Cardiac fibroblast (primary cell): ENCODE measurements around the gene DRP2.
A peak's percentile ranks its signal among the peaks of the same experiment; 100 is the strongest.

Source experiments
- DNase-seq, 2 donors: peaks; one replicate each; pipeline versions ENCODE4 v3.0.0 to v3.0.0-alpha.2; 2010; ENCODE audit warnings: low read depth in 2 of 2
- H3K4me3 ChIP-seq, 2 donors: replicated peaks in 1 of 2; 1 replicate in 1 of 2; 2 replicates in 1 of 2; pipeline ENCODE4 v1.5.1; 2011; ENCODE audit warnings: low read depth in 2 of 2, low read length in 2 of 2, mild to moderate bottlenecking in 2 of 2, moderate library complexity in 1 of 2
- CTCF ChIP-seq: IDR thresholded peaks from one replicate; pipeline ENCODE4 v1.5.1; 2011; ENCODE audit warnings: low read depth, mild to moderate bottlenecking, low read length, inconsistent platforms

DRP2 gene

GRCh38 chrX:101195442-101196173 is 24.0 kb upstream of the DRP2 start:
- no peak for DNase-seq
- no peak for TF ChIP-seq CTCF

GRCh38 chrX:101203761-101204351 is 15.7 kb upstream of the DRP2 start:
- H3K4me3 ChIP-seq: no peak overlapping the region
- TF ChIP-seq CTCF: no peak
- DNase-seq: no peak

More at GRCh38 chrX:101195442-101196173, 24.0 kb upstream of the DRP2 start:
- H3K4me3 ChIP-seq: no peak overlapping the region

- no peak overlapping the region for H3K4me3 ChIP-seq
- peak; percentile 58 to 67 for DNase-seq
- TF ChIP-seq CTCF: peak; percentile 40
These were observed 13.1 kb upstream of the DRP2 start for GRCh38 chrX:101206471-101206870.

GRCh38 chrX:101208152-101208905 is 11.3 kb upstream of the DRP2 start:
- no peak overlapping the region for H3K4me3 ChIP-seq
- TF ChIP-seq CTCF: no peak
- DNase-seq: peak; percentile 36 to 42

GRCh38 chrX:101210630-101211029 is 9.0 kb upstream of the DRP2 start:
- DNase-seq: no peak
- TF ChIP-seq CTCF: no peak
- no peak overlapping the region for H3K4me3 ChIP-seq

- no peak for DNase-seq
- H3K4me3 ChIP-seq: no peak overlapping the region
- TF ChIP-seq CTCF: no peak
These were observed 1.9 kb upstream of the DRP2 start for GRCh38 chrX:101217689-101218088.
